GM12892 (cell line): Measurements from ENCODE around the gene RFTN1.

Experiments
- POLR2A ChIP-seq: IDR thresholded peaks from 2 replicates; pipeline ENCODE4 v1.6.1; 2011; ENCODE audit warnings: low read depth, low read length, control low read depth
- POLR2AphosphoS5 ChIP-seq: IDR thresholded peaks from 2 replicates; pipeline ENCODE4 v1.6.1; 2011; ENCODE audit warnings: low read depth, low read length, control low read depth
- TAF1 ChIP-seq: IDR thresholded peaks from 2 replicates; pipeline ENCODE4 v1.6.1; 2011; ENCODE audit warnings: low read depth, mild to moderate bottlenecking, control low read depth, low read length, borderline replicate concordance

DNA sequence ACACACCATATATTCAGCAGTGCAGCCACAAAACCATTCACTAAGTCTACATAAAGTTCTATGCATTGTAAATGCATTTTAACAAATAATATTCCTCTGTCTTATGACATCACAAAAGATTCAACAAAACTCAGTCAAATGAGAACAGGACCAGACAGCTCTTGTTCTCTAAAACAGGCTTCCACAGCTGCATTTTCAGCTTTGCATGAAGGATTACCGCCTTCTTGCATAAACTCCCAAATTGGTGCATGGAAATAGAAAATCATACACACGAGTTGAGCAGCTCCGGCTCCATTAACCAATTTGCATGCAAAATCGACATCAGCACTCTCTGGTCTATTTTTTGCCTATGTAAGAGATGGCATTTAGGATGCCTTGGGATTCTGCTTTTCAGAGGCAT lies 66.4 kb downstream of the RFTN1 start:
- TF ChIP-seq POLR2A (no peak), POLR2AphosphoS5 (no peak), TAF1 (no peak)
